Esophagus squamous epithelium (tissue), 5 donors: Measurements from ENCODE around the gene MAML3. TPM values are rescaled to one million over a fixed set of nuclear protein-coding genes. Genes with fewer than 3 reads are reported as not detected.

ENCODE experiments used
- DNase-seq: peaks from one replicate; lab custom pipeline; 2025; lab: John Stamatoyannopoulos, UW
- H3K27ac ChIP-seq, 4 donors: fragments of 200-600 bp; sonication (generic); one replicate each; pipeline ENCODE4 v1.5.1; 2016 to 2019; ENCODE audit warnings: mild to moderate bottlenecking in 1 of 4
- H3K27me3 ChIP-seq, 4 donors: fragments of 200-600 bp; sonication (generic); 1 replicate in 3 of 4; 2 replicates in 1 of 4; pipeline versions ENCODE4 v1.5.1 to v1.6.0; 2017 to 2021; ENCODE audit warnings: antibody characterized with exemption in 1 of 4
- H3K36me3 ChIP-seq, 3 donors: fragments of 200-600 bp; sonication (generic); one replicate each; pipeline ENCODE4 v1.5.1; 2016 to 2019
- H3K4me1 ChIP-seq, 3 donors: fragments of 200-600 bp; sonication (generic); one replicate each; pipeline ENCODE4 v1.5.1; 2017 to 2019
- H3K4me3 ChIP-seq, 4 donors: fragments of 200-600 bp; sonication (generic); 1 replicate in 3 of 4; 2 replicates in 1 of 4; pipeline ENCODE4 v1.5.1; 2016 to 2019; ENCODE audit warnings: mild to moderate bottlenecking in 2 of 4, moderate library complexity in 1 of 4
- H3K9me3 ChIP-seq, 3 donors: fragments of 200-600 bp; sonication (generic); one replicate each; pipeline ENCODE4 v1.5.1; 2016 to 2019
- POLR2A ChIP-seq, 4 donors: fragments of 450-650 bp; IDR thresholded peaks; one replicate each; pipeline ENCODE4 v1.6.1; 2017; ENCODE audit warnings: antibody characterized with exemption in 4 of 4, mild to moderate bottlenecking in 4 of 4, moderate library complexity in 3 of 4
- WGBS, 2 donors: methylation state at CpG; one replicate each; pipeline ENCODE4 v1.1.5; 2018; 5-methylcytosine and 5-hydroxymethylcytosine counted together
- intact Hi-C: fragments of 100-400 bp; cut with DNase I; formaldehyde crosslinking; loops from one replicate; pipeline ENCODE4 v1.15.0; 2022
- total RNA-seq, 4 donors: library from RNA; depleted of rRNA; stranded (reverse); fragments of >200 nt; gene quantifications; one replicate each; pipeline ENCODE4 v1.1.0, GENCODE V29; 2016
- TF ChIP-seq, protein P1 (sequence below), 6 experiments: fragments of 450-650 bp in 4 of 6; fragments of 200-600 bp in 2 of 6; sonication (generic) in 2 of 6; IDR thresholded peaks; one replicate each; pipeline ENCODE4 v1.5.1; 2016 to 2019; ENCODE audit warnings: antibody characterized with exemption in 6 of 6, mild to moderate bottlenecking in 4 of 6, moderate library complexity in 4 of 6
- donor health status: DM: yes; HTN: yes; CAD: no.

MAML3 gene
- total RNA-seq, 4 donors from 2014 or later, result 6.9 to 14.2 (median 8.9) TPM

DNA sequence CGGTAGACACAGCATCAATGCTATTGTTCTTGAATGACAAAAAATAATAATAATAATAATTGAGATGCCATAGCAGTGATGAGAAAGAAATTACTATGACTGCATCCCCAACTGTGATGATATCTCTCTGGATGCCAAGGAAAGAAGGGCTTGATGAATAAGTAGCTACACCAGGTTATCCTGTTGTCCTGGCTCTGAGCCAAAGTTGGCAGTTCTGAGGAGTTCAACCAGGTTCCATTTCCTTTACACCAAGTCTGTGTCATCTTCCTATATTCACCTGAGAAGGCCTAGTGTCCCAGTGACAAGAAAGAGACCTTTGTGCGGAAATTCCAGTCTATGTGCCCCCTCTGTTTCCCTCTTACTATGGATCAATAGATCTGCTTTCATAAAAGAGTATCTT lies 3.4 kb upstream of the MAML3 start:
- intact Hi-C loops, result loop anchor here (5.0 kb wide), 1 partner anchor 80 kb away; no protein-coding TSS in a partner anchor
- DNase-seq, result no peak

DNA sequence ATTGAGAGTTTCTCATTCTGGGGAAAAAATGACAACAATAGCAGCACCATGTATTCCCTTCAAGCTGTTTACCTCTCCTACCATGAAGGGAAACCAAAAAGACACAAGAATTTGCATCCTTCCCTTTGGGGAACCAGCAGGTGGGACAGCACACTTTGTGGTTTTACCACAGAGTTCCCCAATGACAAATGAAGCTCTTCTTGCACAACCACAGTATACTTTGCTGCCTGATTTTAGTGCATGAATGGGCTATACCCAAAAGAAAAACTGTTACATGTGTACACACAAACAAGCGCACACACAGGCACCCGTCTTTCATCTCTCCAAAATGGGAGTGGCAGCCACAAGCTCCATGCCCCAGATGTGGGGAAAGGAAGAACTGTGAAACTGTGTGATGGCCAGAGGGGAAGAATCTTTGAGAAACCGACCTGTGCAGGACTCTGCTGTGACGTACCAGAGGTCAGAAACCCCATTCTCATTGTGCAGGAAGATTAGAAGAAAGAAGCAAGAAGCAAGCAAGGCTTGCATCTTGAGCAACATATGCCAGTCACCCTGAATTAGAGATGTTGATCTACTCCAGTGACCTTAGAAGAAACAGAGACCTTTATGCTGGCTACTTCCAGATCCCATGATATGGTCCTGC lies 2.7 kb upstream of the MAML3 start:
- Histone ChIP-seq H3K4me3 (no peak overlapping the region), H3K27ac (no peak overlapping the region), H3K9me3 (peaks cover 0 to 2% (median 0%) of the 10 kb centered on the region in 3 donors), H3K36me3 (no peaks in the 10 kb centered on the region), H3K4me1 (peaks cover 0 to 23% (median 7%) of the 10 kb centered on the region in 3 donors), H3K27me3 (no peaks in the 10 kb centered on the region)
- DNase-seq, result no peak
- intact Hi-C loops, result loop anchor here (5.0 kb wide), 1 partner anchor 81 kb away; no protein-coding TSS in a partner anchor
- 48 to 73% methylated on average over 4 of the region's 4 CpGs for WGBS, 2 donors
- TF ChIP-seq POLR2A (IDR thresholded peaks at IDR 0.05), result no peak
- TF ChIP-seq, protein P1, sequence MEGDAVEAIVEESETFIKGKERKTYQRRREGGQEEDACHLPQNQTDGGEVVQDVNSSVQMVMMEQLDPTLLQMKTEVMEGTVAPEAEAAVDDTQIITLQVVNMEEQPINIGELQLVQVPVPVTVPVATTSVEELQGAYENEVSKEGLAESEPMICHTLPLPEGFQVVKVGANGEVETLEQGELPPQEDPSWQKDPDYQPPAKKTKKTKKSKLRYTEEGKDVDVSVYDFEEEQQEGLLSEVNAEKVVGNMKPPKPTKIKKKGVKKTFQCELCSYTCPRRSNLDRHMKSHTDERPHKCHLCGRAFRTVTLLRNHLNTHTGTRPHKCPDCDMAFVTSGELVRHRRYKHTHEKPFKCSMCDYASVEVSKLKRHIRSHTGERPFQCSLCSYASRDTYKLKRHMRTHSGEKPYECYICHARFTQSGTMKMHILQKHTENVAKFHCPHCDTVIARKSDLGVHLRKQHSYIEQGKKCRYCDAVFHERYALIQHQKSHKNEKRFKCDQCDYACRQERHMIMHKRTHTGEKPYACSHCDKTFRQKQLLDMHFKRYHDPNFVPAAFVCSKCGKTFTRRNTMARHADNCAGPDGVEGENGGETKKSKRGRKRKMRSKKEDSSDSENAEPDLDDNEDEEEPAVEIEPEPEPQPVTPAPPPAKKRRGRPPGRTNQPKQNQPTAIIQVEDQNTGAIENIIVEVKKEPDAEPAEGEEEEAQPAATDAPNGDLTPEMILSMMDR (IDR thresholded peaks at IDR 0.05), result no peak

More for the DNA sequence above, 3.4 kb upstream of the MAML3 start:
- 100% methylated on average over 2 of the region's 2 CpGs for WGBS, 2 donors
- TF ChIP-seq POLR2A (IDR thresholded peaks at IDR 0.05), result no peak
- TF ChIP-seq, protein P1 (IDR thresholded peaks at IDR 0.05), result no peak
- Histone ChIP-seq H3K27ac (peak overlapping the region in 2 of 4 donors; percentile 41 to 64), H3K27me3 (no peaks in the 10 kb centered on the region), H3K36me3 (no peaks in the 10 kb centered on the region), H3K4me3 (no peak overlapping the region), H3K4me1 (peaks cover 0 to 23% (median 7%) of the 10 kb centered on the region in 3 donors), H3K9me3 (peaks cover 0 to 6% (median 0%) of the 10 kb centered on the region in 3 donors)

DNA sequence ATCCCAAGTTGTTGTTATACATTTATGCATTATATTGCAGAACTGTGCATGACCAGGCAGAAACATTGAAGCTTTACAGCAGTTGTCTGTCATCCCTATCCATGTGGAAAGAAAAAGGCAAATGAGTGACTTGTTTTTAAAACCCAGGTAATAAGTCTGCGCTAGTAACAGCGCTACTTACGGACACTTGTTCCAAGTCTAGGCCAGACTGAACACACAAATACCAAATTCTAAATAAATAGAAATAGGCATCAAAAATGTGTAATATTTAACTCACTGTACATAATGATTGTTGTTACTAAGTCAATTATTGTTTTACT lies 548 bp upstream of the MAML3 start:
- intact Hi-C loops, result loop anchor here (5.0 kb wide), 2 partner anchors 98 to 102 kb away; no protein-coding TSS in a partner anchor
- H3K9me3 ChIP-seq, result no peaks in the 10 kb centered on the region
- no peak for TF ChIP-seq POLR2A (IDR thresholded peaks at IDR 0.05)
- TF ChIP-seq, protein P1 (IDR thresholded peaks at IDR 0.05), result no peak
- no peaks in the 10 kb centered on the region for H3K36me3 ChIP-seq
- H3K4me3 ChIP-seq, result peak overlapping the region; percentile 58 to 85 (median 80)
- peaks cover 0 to 33% (median 7%) of the 10 kb centered on the region in 3 donors for H3K4me1 ChIP-seq
- H3K27ac ChIP-seq, result peak overlapping the region; percentile 94 to 99 (median 96)
- no peak for DNase-seq
- WGBS, 2 donors, result 59 to 71% methylated on average over 3 of the region's 3 CpGs
- no peaks in the 10 kb centered on the region for H3K27me3 ChIP-seq

DNA sequence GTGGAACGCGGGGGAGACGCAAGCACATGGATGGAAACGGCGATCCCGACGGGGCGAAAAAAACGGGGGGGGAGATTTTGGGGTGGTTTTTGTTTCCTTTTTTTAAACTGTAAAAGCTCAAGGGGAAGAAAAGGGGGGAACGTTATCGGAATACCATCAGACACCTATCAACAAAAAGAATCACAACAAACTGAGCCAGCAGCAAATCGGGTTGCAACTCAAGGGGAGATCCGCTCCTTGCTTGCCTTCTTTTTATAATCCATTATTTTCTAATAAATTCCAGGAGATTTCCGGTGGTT lies 616 bp downstream of the MAML3 start:
- intact Hi-C loops, result loop anchor here (5.0 kb wide), 2 partner anchors 99 to 101 kb away; no protein-coding TSS in a partner anchor
- no peaks in the 10 kb centered on the region for H3K9me3 ChIP-seq
- H3K36me3 ChIP-seq, result no peaks in the 10 kb centered on the region
- peak overlapping the region; percentile 58 to 85 (median 80) for H3K4me3 ChIP-seq
- H3K27ac ChIP-seq, result peak overlapping the region; percentile 94 to 99 (median 96)
- TF ChIP-seq, protein P1 (IDR thresholded peaks at IDR 0.05), result no peak
- no peak for TF ChIP-seq POLR2A (IDR thresholded peaks at IDR 0.05)
- no peak for DNase-seq
- H3K27me3 ChIP-seq, result no peaks in the 10 kb centered on the region
- peaks cover 0 to 36% (median 2%) of the 10 kb centered on the region in 3 donors for H3K4me1 ChIP-seq
- WGBS, 2 donors, result 0% methylated on average over 14 of the region's 14 CpGs

DNA sequence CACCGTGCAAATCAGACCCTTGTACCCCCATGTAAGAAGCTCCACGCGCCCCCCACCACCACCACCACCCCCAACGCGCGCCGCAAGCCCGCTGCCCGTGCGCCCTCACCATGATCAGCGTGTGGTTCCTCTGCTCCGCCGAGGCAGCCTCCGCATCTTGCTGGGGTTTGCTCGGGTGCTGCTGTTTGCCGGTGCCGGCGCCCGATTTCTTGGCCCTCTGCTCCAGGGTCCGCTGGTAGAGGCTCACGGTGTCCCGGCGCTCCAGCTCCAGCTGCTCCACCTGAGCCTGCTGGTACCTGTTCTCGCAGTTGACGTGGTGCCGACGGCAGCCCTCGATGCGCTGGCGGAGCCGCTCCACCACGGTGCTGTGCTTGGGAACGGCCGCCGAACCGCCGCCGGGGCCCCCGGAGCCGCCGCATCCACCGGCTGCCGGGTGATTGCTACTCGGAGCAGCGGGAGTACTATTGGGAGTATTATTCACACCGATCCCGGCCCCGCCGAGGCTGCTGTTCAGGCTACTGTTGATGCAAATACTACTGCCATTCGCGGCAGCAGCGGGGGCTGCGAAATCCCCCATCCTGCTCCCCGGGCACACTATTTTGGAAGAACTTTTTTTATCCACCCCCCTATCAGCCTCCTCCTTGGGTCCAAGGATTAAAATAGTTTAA lies 1.1 kb downstream of the MAML3 start:
- no peaks in the 10 kb centered on the region for H3K9me3 ChIP-seq
- no peak for DNase-seq
- H3K36me3 ChIP-seq, result no peaks in the 10 kb centered on the region
- intact Hi-C loops, result loop anchor here (5.0 kb wide), 2 partner anchors 99 to 101 kb away; no protein-coding TSS in a partner anchor
- peaks cover 0 to 36% (median 4%) of the 10 kb centered on the region in 3 donors for H3K4me1 ChIP-seq
- peak overlapping the region; percentile 58 to 85 (median 80) for H3K4me3 ChIP-seq
- peak overlapping the region; percentile 94 to 99 (median 96) for H3K27ac ChIP-seq
- no peaks in the 10 kb centered on the region for H3K27me3 ChIP-seq
- TF ChIP-seq POLR2A (IDR thresholded peaks at IDR 0.05), result peak in 1 of 4 donors; percentile 29
- TF ChIP-seq, protein P1 (IDR thresholded peaks at IDR 0.05), result peak in 1 of 6 experiments; percentile 6
- WGBS, 2 donors, result 0 to 2% methylated on average over 5 to 12 of the region's 54 CpGs
